SJCRH30 (cell line): ENCODE measurements around the gene ABL2. TPM values are rescaled to one million over a fixed set of nuclear protein-coding genes. Genes with fewer than 3 reads are reported as not detected.
"Not testable (repeated sequence)": the region's sequence is repeated elsewhere in the genome, so short reads cannot be mapped to it uniquely, and the experiment has no call there.

ENCODE experiments used
- DNase-seq, 2 experiments: peaks; one replicate each; pipeline ENCODE4 v3.0.0-alpha.2; 2015 to 2020
- H3K27ac ChIP-seq: fragments of 250-450 bp; sonication (Bioruptor Pico); 2 replicates; pipeline ENCODE4 v1.5.1; 2020; ENCODE audit warnings: mild to moderate bottlenecking, moderate library complexity
- H3K27me3 ChIP-seq: fragments of 250-450 bp; sonication (Bioruptor Pico); 2 replicates; pipeline ENCODE4 v1.5.1; 2020; ENCODE audit warnings: mild to moderate bottlenecking, moderate library complexity
- H3K36me3 ChIP-seq: fragments of 250-450 bp; sonication (Bioruptor Pico); 2 replicates; pipeline ENCODE4 v1.5.1; 2020; ENCODE audit warnings: mild to moderate bottlenecking, moderate library complexity
- H3K4me1 ChIP-seq: fragments of 250-450 bp; sonication (Bioruptor Pico); 2 replicates; pipeline ENCODE4 v1.5.1; 2020; ENCODE audit warnings: mild to moderate bottlenecking, moderate library complexity
- H3K4me3 ChIP-seq: fragments of 250-450 bp; sonication (Bioruptor Pico); 2 replicates; pipeline ENCODE4 v1.5.1; 2020; ENCODE audit warnings: mild to moderate bottlenecking, moderate library complexity
- H3K9me3 ChIP-seq: fragments of 250-450 bp; sonication (Bioruptor Pico); replicated peaks from 2 replicates; pipeline ENCODE4 v1.5.1; 2020; ENCODE audit warnings: mild to moderate bottlenecking, moderate library complexity
- total RNA-seq: library from RNA; depleted of rRNA; stranded (reverse); fragments of >200 nt; shearing (Covaris generic); gene quantifications from 2 replicates; pipeline ENCODE4 v1.2.3, GENCODE V29; 2014

ABL2 gene
- total RNA-seq, 1 experiment from 2014 or later: 14.5 TPM

DNA sequence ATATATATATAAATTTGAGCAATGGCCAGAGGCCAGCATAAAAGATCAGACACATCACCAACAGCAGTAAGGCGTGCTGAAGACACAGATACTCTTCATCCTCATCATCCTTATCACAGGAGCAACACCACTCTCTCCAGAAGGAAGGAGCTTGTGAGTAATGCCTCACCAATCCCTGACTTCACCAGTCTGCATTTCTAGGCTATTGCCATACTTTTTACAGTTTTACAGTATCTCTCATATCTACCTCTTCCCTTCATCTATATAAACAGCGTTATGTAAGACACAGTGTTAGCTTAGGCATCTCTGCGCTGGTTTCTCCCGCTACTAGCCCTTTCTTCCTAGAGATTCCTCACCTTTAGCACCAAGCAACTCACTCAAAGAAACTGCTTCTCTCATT is 2.4 kb upstream of the ABL2 start:
- DNase-seq: no peak
- H3K9me3 ChIP-seq: no peaks in the 10 kb centered on the region
- no peaks in the 10 kb centered on the region for H3K27me3 ChIP-seq
- H3K27ac ChIP-seq: no peak overlapping the region
- no peak overlapping the region for H3K4me3 ChIP-seq
- peaks cover 4% of the 10 kb centered on the region for H3K4me1 ChIP-seq
- H3K36me3 ChIP-seq: no peaks in the 10 kb centered on the region

DNA sequence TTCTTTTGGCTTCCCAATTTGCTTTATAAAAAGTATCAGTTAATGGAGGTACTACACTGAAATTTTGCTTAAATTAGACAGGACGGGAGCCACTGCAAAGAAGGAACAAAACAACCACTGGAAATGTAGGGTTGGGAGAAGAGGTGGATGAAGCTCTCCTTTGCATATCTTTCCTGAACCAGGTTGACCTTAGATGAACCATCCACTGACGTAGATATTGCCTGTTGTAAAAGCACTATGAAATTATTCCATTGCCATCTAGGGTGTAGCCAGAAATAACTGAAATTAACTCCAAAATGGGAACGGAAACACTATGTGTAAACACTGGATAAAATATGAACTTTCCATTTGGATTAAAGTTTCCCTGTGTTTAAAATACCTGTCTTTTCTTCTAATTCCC is 1.2 kb upstream of the ABL2 start:
- no peak overlapping the region; the same call in 1 of the 2 replicates for H3K4me3 ChIP-seq
- H3K27ac ChIP-seq: no peak overlapping the region
- peaks cover 4% of the 10 kb centered on the region for H3K4me1 ChIP-seq
- no peak for DNase-seq
- H3K36me3 ChIP-seq: no peaks in the 10 kb centered on the region
- H3K27me3 ChIP-seq: no peaks in the 10 kb centered on the region
- H3K9me3 ChIP-seq: no peaks in the 10 kb centered on the region

DNA sequence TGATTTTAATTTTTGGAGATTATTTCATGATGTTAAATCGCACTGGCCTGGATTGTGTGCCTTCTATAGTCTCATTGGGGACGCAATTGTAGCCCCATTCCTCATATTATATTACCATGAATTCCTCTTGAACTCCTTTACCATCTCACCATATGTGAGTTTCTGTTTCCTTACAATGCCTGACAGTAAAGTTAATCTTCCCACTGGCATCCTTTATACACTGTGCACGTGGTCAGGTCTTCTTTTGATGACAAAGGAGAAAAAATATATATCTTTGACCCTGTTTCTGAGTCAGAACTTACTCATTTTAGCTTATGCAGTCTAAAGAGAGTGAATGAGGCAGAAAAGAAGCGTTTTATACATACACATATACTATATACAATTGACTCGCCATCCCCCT is 774 bp upstream of the ABL2 start:
- Histone ChIP-seq H3K9me3 (no peaks in the 10 kb centered on the region), H3K27ac (no peak overlapping the region), H3K4me1 (peaks cover 4% of the 10 kb centered on the region), H3K27me3 (no peaks in the 10 kb centered on the region), H3K4me3 (peak overlapping the region; percentile 100), H3K36me3 (no peaks in the 10 kb centered on the region)
- peak in 1 of 2 experiments; percentile 9 for DNase-seq

DNA sequence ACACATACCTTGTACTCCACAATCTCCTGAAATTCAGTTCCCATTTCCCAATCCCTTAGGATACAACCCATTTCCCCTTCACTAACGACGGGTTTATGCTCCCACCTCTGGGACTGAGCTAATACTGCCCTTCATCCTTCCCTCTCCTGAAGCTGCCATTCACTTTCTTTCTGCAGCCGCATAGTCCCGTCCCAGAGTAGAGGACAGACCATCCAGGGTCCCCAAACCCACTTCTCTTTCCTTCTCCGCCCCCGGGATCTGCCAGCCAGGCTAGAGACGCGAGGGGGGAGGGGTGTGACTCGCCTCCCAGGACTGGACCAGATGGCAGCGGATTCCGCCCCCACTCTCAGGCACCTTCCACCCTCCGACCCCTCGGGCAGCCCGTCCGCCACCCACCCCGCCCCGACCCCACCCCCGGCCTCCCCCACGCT is 679 bp downstream of the ABL2 start:
- Histone ChIP-seq H3K9me3 (no peaks in the 10 kb centered on the region), H3K27ac (no peak overlapping the region), H3K4me3 (peak overlapping the region; percentile 100), H3K4me1 (peaks cover 4% of the 10 kb centered on the region), H3K36me3 (peaks cover 2% of the 10 kb centered on the region; the same call in 1 of the 2 replicates), H3K27me3 (no peaks in the 10 kb centered on the region)
- DNase-seq: peak; percentile 53 to 54

DNA sequence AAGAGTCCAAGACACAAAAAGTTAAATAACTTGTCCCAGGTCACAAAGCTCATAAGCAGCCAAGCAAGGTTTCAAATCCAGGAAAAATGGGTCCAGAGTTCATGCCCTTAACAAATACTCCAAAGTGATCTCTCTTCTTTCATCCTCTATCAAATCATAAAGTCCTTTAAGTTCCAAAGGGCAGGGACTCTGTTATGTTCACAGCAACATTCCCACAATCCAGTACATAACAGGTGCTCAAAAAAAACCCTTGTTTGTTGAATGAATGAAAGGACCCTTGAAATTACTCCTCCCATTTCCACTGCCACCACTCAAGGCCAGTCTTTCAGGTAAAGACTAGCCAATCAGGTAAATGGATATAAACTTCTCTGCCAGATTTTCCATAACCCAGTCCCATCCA is 2.7 kb downstream of the ABL2 start:
- H3K4me3 ChIP-seq: no peak overlapping the region
- peaks cover 2% of the 10 kb centered on the region; the same call in 1 of the 2 replicates for H3K36me3 ChIP-seq
- H3K27me3 ChIP-seq: no peaks in the 10 kb centered on the region
- no peak for DNase-seq
- peaks cover 4% of the 10 kb centered on the region; the same call in 1 of the 2 replicates for H3K4me1 ChIP-seq
- H3K27ac ChIP-seq: no peak overlapping the region
- H3K9me3 ChIP-seq: no peaks in the 10 kb centered on the region

DNA sequence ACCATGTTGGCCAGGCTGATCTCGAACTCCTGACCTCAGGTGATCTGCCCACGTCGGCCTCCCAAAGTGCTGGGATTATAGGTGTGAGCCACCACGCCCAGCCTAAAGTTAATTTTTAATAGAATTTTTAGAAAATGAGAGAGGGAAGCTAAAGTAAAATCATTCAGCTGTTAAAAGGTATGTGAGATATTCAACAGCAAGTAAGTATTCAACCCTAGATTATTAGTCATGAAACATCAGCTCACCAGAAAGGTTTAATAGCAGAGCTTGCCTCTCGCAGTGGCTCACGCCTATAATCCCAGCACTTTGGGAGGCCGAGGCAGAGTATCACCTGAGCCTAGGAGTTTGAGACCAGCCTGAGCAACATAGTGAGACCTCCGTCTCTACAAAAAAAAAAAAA is 5.0 kb downstream of the ABL2 start:
- H3K27ac ChIP-seq, H3K4me1 ChIP-seq, H3K4me3 ChIP-seq, H3K9me3 ChIP-seq, H3K36me3 ChIP-seq, H3K27me3 ChIP-seq, DNase-seq: not testable (repeated sequence)

DNA sequence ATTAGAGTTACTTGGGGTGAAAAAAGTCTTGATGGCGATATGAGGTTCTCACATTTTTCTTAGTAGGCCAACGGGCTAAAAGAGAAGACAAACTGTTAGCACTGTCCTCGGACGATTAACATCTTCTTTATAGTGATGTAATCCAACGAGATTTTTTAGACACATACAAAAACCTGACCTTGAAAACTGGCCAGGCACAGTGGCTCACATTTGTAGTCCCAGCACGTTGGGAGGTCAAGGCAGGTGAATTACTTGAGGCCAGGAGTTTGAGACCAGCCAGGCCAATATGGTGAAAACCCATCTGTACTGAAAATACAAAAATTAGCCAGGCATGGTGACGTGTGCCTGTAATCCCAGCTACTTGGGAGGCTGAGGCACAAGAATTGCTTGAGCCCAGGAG is 8.4 kb downstream of the ABL2 start:
- H3K36me3 ChIP-seq, H3K27ac ChIP-seq, H3K9me3 ChIP-seq, H3K4me1 ChIP-seq, H3K4me3 ChIP-seq, H3K27me3 ChIP-seq, DNase-seq: not testable (repeated sequence)

DNA sequence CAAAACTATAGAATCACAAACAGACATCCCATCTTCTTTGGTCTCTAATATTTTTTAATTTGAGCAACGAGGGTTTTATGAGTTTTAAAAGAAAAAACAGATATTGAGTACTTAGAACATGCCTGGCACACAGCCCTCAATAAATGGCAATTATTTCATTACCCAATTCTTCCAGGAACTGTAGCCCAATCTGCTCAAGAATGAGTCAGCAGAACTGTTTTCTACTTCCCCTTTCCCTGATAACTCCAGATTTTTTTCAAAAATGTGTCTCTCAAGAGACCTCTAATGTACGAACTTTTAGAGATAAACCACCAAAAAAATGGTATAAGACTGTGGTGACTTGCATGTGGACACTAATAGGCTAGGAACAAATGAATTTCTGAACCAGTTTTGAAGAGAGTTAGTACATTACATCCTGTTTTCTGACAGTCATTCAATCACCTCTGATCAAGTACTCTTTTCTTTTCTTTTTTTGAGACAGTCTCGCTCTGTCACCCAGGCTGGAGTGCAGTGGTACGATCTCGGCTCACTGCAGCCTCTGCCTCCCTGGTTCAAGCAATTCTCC is 11.5 kb downstream of the ABL2 start:
- Histone ChIP-seq H3K27ac (no peak overlapping the region), H3K9me3 (no peaks in the 10 kb centered on the region), H3K4me1 (no peaks in the 10 kb centered on the region), H3K27me3 (no peaks in the 10 kb centered on the region), H3K4me3 (no peak overlapping the region), H3K36me3 (no peaks in the 10 kb centered on the region; the same call in 1 of the 2 replicates)
- no peak for DNase-seq

DNA sequence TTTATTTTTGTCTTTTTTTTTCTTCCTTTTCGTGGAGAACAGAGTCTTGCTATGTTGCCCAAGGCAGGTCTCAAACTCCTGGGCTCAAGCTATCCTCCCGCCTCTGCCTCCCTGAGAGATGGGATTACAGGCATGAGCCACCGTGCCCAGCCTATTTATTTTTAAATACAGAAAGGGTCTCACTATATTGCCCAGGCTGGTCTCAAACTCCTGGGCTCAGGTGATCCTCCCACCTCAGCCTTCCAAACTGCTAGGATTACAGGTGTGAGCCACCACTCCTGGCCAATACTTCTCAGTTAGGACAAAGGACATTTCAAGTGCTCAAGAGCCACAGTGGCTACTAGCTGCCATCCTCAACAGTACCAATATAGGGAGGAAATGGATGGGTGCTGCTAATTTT is 16.2 kb downstream of the ABL2 start:
- H3K4me3 ChIP-seq, H3K9me3 ChIP-seq, H3K36me3 ChIP-seq, DNase-seq, H3K4me1 ChIP-seq, H3K27ac ChIP-seq, H3K27me3 ChIP-seq: not testable (repeated sequence)

DNA sequence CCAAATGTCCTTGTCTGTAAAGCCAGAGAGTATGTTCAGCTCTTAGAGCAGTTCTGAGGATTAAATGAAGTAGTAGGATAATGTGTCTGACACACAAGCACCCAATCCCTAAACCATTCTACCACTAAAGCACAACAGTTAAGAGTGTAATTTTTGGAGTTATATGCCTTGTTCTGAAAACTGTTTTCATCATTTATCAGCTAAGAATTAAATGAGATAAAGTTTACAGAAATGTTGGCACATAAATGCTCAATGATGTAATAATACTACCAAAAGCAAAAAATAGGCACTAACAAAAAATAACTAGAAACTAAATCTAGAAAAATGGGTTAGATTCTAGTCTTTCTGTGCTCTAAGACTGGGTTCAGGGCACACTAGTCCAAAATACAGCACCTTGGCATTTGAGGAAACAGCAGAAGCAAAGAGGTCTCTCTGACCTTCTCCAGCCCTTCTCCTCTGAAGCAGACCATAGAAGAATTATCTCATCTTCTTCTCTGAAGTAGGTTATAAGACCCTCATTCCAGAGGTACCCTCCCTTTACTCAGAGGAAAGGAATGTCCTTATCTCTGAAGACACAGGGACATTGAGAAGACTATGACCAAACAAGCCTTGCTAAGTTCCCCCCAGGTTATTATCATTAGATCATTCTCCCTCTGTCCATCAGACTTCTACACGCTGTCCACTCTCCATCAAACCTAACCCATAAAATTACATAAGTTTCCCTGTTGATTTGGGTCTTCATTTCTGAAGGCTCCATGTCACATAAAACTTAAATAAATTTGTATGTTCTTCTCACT is 20.6 kb downstream of the ABL2 start:
- Histone ChIP-seq H3K27me3 (no peaks in the 10 kb centered on the region), H3K4me1 (peaks cover 12% of the 10 kb centered on the region; the same call in 1 of the 2 replicates), H3K4me3 (no peak overlapping the region), H3K27ac (no peak overlapping the region), H3K9me3 (no peaks in the 10 kb centered on the region), H3K36me3 (no peaks in the 10 kb centered on the region)
- no peak for DNase-seq

DNA sequence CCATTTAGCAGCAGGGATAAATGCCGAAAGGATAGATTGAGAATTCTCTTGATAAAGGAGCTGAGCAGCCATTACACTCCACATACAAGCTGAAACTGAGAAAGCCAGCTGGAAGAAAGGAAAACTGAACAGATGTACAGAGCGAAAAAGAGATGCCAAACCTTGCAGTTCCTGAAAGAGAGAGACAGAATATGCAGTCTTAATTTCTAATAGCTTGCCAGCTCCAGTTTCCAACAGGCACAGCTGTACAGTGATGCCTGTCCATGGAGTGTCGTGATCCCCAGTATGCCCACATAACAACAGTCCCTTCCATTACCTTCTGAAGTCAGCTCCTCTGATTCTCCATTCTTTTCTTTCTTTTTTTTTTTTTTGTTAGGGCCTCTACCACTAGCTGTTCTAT is 22.7 kb downstream of the ABL2 start:
- Histone ChIP-seq H3K36me3 (no peaks in the 10 kb centered on the region), H3K27ac (no peak overlapping the region), H3K4me1 (peaks cover 12% of the 10 kb centered on the region; the same call in 1 of the 2 replicates), H3K27me3 (no peaks in the 10 kb centered on the region), H3K4me3 (no peak overlapping the region), H3K9me3 (no peaks in the 10 kb centered on the region)
- DNase-seq: peak; percentile 6 to 45

DNA sequence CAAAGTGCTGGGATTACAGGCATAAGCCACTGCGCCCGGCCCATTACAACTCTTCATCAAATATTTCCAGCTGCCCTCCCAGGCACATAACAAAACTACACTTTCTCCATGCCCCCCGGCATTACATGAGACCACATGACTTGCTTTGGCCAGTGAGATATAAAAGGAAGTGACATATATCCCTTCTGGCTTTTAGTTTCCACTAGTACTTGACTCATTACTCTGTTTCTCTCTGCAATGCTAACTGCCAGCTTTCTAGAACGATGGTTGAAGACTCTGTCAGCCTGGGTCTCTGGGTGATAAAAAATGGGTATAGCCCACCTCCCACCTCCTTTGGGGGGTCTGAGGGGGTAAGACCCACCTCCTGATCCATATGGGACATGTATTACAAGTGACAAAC is 24.2 kb downstream of the ABL2 start:
- H3K27me3 ChIP-seq: no peaks in the 10 kb centered on the region
- DNase-seq: no peak

DNA sequence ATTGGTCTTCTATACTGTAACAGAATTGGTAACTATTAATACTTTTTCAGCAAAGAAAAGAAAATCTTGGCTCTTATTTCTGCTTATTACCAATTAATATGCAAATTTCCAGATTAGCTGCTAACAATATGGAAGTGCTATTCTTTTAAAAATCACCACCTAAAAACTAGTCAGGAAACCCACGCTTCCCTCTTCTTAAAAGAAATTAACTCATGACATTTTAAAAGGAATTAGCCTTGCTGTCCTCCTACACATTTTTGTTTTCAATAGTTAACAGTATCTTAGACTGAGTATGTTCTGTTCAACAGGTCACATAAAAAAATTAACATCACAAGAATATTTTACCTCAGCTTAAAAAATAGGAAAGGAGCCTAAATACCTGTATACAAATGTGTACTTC is 27.3 kb downstream of the ABL2 start:
- Histone ChIP-seq H3K9me3 (no peaks in the 10 kb centered on the region), H3K27ac (no peak overlapping the region), H3K4me3 (no peak overlapping the region), H3K4me1 (peaks cover 1% of the 10 kb centered on the region; the same call in 1 of the 2 replicates), H3K27me3 (no peaks in the 10 kb centered on the region), H3K36me3 (no peaks in the 10 kb centered on the region)
- DNase-seq: no peak

More for the DNA sequence above, 24.2 kb downstream of the ABL2 start:
- Histone ChIP-seq H3K36me3 (no peaks in the 10 kb centered on the region), H3K4me1 (peaks cover 12% of the 10 kb centered on the region; the same call in 1 of the 2 replicates), H3K4me3 (no peak overlapping the region), H3K27ac (no peak overlapping the region), H3K9me3 (no peaks in the 10 kb centered on the region)

DNA sequence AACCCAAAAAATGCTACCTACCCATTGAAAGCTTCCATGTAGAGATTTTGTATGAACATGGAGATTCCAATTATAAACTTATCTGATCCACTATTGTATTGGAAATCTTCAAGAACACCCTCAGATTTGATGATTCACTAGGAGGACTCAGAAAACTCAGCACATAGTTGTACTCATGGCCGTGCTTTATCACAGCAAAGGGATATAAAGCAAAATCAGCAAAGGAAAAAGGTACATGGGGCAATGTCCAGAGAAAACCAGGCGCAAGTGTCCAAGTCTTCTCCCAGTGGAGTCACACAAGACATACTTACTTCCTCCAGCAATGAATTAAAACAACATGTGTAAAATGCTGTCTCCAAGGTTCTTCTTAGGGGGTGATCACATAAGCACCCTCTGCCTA is 28.9 kb downstream of the ABL2 start:
- Histone ChIP-seq H3K36me3 (no peaks in the 10 kb centered on the region), H3K9me3 (no peaks in the 10 kb centered on the region), H3K4me1 (no peaks in the 10 kb centered on the region), H3K4me3 (no peak overlapping the region), H3K27ac (no peak overlapping the region), H3K27me3 (no peaks in the 10 kb centered on the region)
- no peak for DNase-seq

DNA sequence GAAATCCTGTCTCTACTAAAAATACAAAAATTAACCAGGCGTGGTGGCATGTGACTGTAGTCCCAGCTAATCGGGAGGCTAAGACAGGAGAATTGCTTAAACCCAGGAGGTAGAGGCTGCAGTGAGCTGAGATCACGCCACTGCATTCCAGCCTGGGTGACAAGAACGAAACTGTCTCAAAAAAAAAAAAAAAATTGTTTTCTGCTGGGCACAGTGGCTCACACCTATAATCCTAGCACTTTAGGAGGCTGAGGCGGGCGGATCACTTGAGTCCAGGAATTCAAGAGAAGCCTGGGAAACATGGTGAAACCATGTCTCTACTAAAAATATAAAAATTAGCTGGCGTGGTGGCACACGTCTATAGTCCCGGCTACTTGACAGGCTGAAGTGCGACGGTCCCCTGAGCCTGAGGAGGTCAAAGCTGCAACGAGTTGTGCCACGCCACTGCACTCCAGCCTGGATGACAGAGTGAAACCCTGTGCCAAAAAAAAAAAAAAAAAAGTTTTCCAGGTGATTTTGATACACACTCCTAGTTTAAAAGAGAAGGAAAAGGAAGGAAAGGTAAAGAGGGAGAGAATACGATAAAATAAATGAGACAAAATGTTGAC is 31.7 kb downstream of the ABL2 start:
- H3K27me3 ChIP-seq: no peaks in the 10 kb centered on the region
- no peak for DNase-seq
- no peak overlapping the region for H3K27ac ChIP-seq
- H3K4me3 ChIP-seq: no peak overlapping the region
- peaks cover 3% of the 10 kb centered on the region; the same call in 1 of the 2 replicates for H3K36me3 ChIP-seq
- H3K4me1 ChIP-seq: peaks cover under 1% of the 10 kb centered on the region
- no peaks in the 10 kb centered on the region for H3K9me3 ChIP-seq
